Fibroblast of skin of scalp (primary cell): ENCODE data around the gene FAM72C.
"Not testable (repeated sequence)": the region's sequence is repeated elsewhere in the genome, so short reads cannot be mapped to it uniquely, and the experiment has no call there.

ENCODE experiments used
- DNase-seq: peaks from one replicate; pipeline ENCODE4 v3.0.0-alpha.2; 2013

FAM72C gene

GRCh38 chr1:143984721-143985473, 13.1 kb upstream of the FAM72C start:
- DNase-seq, result not testable (repeated sequence)

- peak; percentile 0 for DNase-seq
Measured at GRCh38 chr1:143974416-143974815, 2.6 kb upstream of the FAM72C start.

GRCh38 chr1:143973876-143974414, 2.2 kb upstream of the FAM72C start:
- DNase-seq, result not testable (repeated sequence)

- not testable (repeated sequence) for DNase-seq
Measured at GRCh38 chr1:143972753-143973326, 1.1 kb upstream of the FAM72C start.

GRCh38 chr1:143965860-143966259, 5.9 kb downstream of the FAM72C start:
- not testable (repeated sequence) for DNase-seq

- not testable (repeated sequence) for DNase-seq
Measured at GRCh38 chr1:143964294-143964693, 7.5 kb downstream of the FAM72C start.

GRCh38 chr1:143955930-143956329, 15.9 kb downstream of the FAM72C start:
- not testable (repeated sequence) for DNase-seq

- DNase-seq, result not testable (repeated sequence)
Measured at GRCh38 chr1:143952913-143953312, 18.9 kb downstream of the FAM72C start.

GRCh38 chr1:143951485-143952391, 20.0 kb downstream of the FAM72C start:
- not testable (repeated sequence) for DNase-seq

- not testable (repeated sequence) for DNase-seq
Measured at GRCh38 chr1:143947749-143948148, 24.0 kb downstream of the FAM72C start.

GRCh38 chr1:143945253-143945652, 26.5 kb downstream of the FAM72C start:
- DNase-seq, result not testable (repeated sequence)

GRCh38 chr1:143944576-143945240, 27.1 kb downstream of the FAM72C start:
- not testable (repeated sequence) for DNase-seq

GRCh38 chr1:143943319-143943978, 28.3 kb downstream of the FAM72C start:
- not testable (repeated sequence) for DNase-seq

GRCh38 chr1:143942238-143942860, 29.4 kb downstream of the FAM72C start:
- DNase-seq, result not testable (repeated sequence)

GRCh38 chr1:143939666-143940065, 32.1 kb downstream of the FAM72C start:
- DNase-seq, result not testable (repeated sequence)

GRCh38 chr1:143938922-143939321, 32.9 kb downstream of the FAM72C start:
- DNase-seq, result not testable (repeated sequence)

GRCh38 chr1:143936457-143937115, 35.2 kb downstream of the FAM72C start:
- peak; percentile 5 for DNase-seq

GRCh38 chr1:143919127-143919526, 52.7 kb downstream of the FAM72C start:
- DNase-seq, result not testable (repeated sequence)

GRCh38 chr1:143918552-143918951, 53.2 kb downstream of the FAM72C start:
- DNase-seq, result not testable (repeated sequence)

GRCh38 chr1:143913705-143914104, 58.1 kb downstream of the FAM72C start:
- not testable (repeated sequence) for DNase-seq
